Osteoblast (primary cell): ENCODE results near the gene EXTL1. TPM values are rescaled to one million over a fixed set of nuclear protein-coding genes. Genes with fewer than 3 reads are reported as not detected.

ENCODE experiments used
- DNase-seq: peaks from one replicate; pipeline ENCODE4 v3.0.0; 2011; ENCODE audit warnings: low spot score, mixed read lengths; ENCODE audit not compliant: insufficient read length; ENCODE audit errors: missing footprints
- H2AFZ ChIP-seq: 2 replicates; pipeline ENCODE4 v1.6.0; 2011; ENCODE audit warnings: mild to moderate bottlenecking, low read length
- H3K27ac ChIP-seq: 2 replicates; pipeline ENCODE4 v1.5.1; 2011; ENCODE audit warnings: mild to moderate bottlenecking, low read depth, low read length, moderate library complexity
- H3K27me3 ChIP-seq: 2 replicates; pipeline ENCODE4 v1.6.0; 2012; ENCODE audit warnings: mild to moderate bottlenecking, control low read depth, inconsistent platforms, low read length, moderate library complexity; ENCODE audit not compliant: insufficient read depth
- H3K36me3 ChIP-seq: 2 replicates; pipeline ENCODE4 v1.5.1; 2011; ENCODE audit warnings: mild to moderate bottlenecking, low read length, control low read depth, moderate library complexity; ENCODE audit not compliant: insufficient read depth
- H3K4me1 ChIP-seq: 2 replicates; pipeline ENCODE4 v1.5.1; 2011; ENCODE audit warnings: mild to moderate bottlenecking, low read length, control low read depth, moderate library complexity; ENCODE audit not compliant: insufficient read depth
- H3K4me2 ChIP-seq: 2 replicates; pipeline ENCODE4 v1.6.0; 2011; ENCODE audit warnings: mild to moderate bottlenecking, low read length; ENCODE audit not compliant: insufficient read depth
- H3K4me3 ChIP-seq: fragments of 200-600 bp; sonication (generic); 3 replicates; pipeline ENCODE4 v1.5.1; 2012; ENCODE audit warnings: mild to moderate bottlenecking, low read length, inconsistent platforms; ENCODE audit not compliant: insufficient read depth
- H3K79me2 ChIP-seq: 2 replicates; pipeline ENCODE4 v1.6.0; 2012; ENCODE audit warnings: mild to moderate bottlenecking, low read length, control low read depth, inconsistent platforms; ENCODE audit not compliant: insufficient read depth
- H3K9me3 ChIP-seq: 2 replicates; pipeline ENCODE4 v1.5.1; 2011; ENCODE audit warnings: low read depth, low read length, control low read depth
- H4K20me1 ChIP-seq: 2 replicates; pipeline ENCODE4 v1.6.0; 2012; ENCODE audit warnings: mild to moderate bottlenecking, low read length, control low read depth; ENCODE audit not compliant: insufficient read depth
- total RNA-seq: library from RNA; depleted of rRNA; stranded (reverse); fragments of >200 nt; gene quantifications from 2 replicates; pipeline ENCODE4 v1.2.3, GENCODE V29; 2012
- TF ChIP-seq, protein P1 (sequence below): IDR thresholded peaks from 2 replicates; pipeline ENCODE4 v1.5.1; 2011; ENCODE audit warnings: mild to moderate bottlenecking, low read depth, low read length, moderate library complexity; ENCODE audit errors: extremely low read depth

The EXTL1 gene
- total RNA-seq, 1 donor, result 1.4 TPM

DNA sequence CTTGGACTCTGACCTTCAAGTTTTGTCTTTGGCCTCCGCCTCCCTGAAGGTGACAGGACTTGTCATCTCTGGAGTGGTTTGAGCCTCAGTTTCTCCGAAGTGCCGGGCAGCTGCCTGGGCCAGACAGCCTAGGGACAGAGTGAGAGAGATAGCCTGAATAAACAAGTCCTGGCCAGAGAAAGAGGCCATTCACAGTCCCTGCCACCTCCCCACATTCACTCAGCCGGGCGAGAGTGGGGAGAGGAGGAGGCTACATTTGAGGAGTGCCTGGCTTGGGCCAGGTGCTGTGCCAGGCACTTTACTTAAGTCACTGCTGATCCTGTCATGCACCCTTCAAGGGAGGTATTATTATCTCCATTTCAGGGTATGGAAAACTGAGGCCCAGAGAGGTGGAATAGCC, 3.5 kb downstream of the EXTL1 start:
- no peak overlapping the region for H3K27ac ChIP-seq
- no peaks in the 10 kb centered on the region for H4K20me1 ChIP-seq
- peaks cover 5% of the 10 kb centered on the region for H3K36me3 ChIP-seq
- no peak overlapping the region for H2AFZ ChIP-seq
- no peaks in the 10 kb centered on the region for H3K27me3 ChIP-seq
- H3K4me1 ChIP-seq, result peaks cover 49% of the 10 kb centered on the region
- peak; percentile 25 for DNase-seq
- peak overlapping the region; percentile 80 for H3K4me2 ChIP-seq
- no peaks in the 10 kb centered on the region for H3K9me3 ChIP-seq
- H3K79me2 ChIP-seq, result peaks cover 17% of the 10 kb centered on the region
- H3K4me3 ChIP-seq, result peak overlapping the region; percentile 68
- TF ChIP-seq, protein P1, sequence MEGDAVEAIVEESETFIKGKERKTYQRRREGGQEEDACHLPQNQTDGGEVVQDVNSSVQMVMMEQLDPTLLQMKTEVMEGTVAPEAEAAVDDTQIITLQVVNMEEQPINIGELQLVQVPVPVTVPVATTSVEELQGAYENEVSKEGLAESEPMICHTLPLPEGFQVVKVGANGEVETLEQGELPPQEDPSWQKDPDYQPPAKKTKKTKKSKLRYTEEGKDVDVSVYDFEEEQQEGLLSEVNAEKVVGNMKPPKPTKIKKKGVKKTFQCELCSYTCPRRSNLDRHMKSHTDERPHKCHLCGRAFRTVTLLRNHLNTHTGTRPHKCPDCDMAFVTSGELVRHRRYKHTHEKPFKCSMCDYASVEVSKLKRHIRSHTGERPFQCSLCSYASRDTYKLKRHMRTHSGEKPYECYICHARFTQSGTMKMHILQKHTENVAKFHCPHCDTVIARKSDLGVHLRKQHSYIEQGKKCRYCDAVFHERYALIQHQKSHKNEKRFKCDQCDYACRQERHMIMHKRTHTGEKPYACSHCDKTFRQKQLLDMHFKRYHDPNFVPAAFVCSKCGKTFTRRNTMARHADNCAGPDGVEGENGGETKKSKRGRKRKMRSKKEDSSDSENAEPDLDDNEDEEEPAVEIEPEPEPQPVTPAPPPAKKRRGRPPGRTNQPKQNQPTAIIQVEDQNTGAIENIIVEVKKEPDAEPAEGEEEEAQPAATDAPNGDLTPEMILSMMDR, result no peak

DNA sequence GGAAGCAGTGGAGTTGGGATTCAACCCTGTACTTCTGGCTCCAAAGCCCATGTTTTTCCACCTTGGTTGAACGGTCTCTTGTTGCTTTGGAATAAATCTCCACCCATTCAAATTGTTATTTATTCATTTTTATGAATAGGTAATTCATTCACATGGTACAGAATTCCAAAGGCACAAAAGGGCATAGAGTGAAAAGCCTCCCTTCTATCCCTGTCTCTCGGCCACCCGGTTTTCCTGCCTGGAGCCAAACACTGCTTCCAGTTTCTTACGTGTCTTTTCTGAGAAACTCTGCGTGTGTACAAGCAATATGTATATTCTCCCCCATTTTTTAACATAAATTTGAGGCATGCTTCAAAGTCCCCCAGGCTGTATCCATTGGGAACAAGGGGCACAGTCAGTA, 3.9 kb downstream of the EXTL1 start:
- H3K4me3 ChIP-seq, result no peak overlapping the region
- peak; percentile 71 for DNase-seq
- TF ChIP-seq, protein P1, result no peak
- H3K27ac ChIP-seq, result no peak overlapping the region
- peaks cover 5% of the 10 kb centered on the region for H3K36me3 ChIP-seq
- no peak overlapping the region for H2AFZ ChIP-seq
- H4K20me1 ChIP-seq, result no peaks in the 10 kb centered on the region
- no peaks in the 10 kb centered on the region for H3K9me3 ChIP-seq
- H3K79me2 ChIP-seq, result peaks cover 17% of the 10 kb centered on the region
- H3K4me1 ChIP-seq, result peaks cover 45% of the 10 kb centered on the region
- H3K4me2 ChIP-seq, result peak overlapping the region; percentile 12
- no peaks in the 10 kb centered on the region for H3K27me3 ChIP-seq

DNA sequence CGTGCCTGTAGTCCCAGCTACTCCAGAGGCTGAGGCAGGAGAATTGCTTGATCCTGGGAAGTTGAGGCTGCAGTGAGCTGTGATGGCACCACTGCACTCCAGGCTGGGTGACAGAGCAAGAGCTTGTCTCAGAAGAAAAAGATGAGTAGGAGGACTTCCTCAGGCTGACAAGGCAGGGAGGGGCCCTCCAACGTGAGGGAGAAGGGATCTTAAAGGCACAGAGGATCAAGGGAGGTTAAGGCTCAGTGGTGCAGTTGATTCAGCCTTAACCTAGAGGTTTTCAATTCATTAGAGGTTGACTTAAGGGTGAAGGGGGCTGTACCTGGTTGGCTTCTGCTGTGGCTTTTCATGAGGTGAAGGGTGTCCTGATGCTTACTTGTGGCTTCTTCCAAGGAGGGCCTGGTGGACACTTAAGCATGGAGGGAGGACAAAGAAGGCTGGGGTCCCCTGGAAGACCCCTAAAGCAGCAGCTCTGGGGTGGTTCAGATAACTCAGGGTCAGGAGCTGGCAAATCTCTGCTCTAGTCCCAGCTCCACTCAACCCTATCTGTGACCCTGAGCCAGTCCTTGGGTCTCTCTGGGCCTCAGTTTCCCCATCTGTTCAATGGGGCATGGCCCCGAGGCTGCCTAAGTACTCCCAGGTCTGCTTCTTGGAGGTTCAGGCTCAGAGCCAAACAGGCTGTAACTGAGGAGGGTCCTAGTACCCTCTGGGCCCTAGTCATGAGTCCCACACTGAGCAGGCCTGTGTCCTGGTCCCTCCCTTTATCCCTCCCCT, 6.3 kb downstream of the EXTL1 start:
- Histone ChIP-seq H3K4me3 (no peak overlapping the region), H3K4me2 (peak overlapping the region; percentile 19), H3K4me1 (peaks cover 33% of the 10 kb centered on the region), H3K27ac (no peak overlapping the region), H3K36me3 (peaks cover 5% of the 10 kb centered on the region), H3K9me3 (no peaks in the 10 kb centered on the region), H3K27me3 (no peaks in the 10 kb centered on the region), H4K20me1 (no peaks in the 10 kb centered on the region), H3K79me2 (peaks cover 8% of the 10 kb centered on the region), H2AFZ (no peak overlapping the region)
- peak; percentile 81 for DNase-seq
- TF ChIP-seq, protein P1, result no peak

DNA sequence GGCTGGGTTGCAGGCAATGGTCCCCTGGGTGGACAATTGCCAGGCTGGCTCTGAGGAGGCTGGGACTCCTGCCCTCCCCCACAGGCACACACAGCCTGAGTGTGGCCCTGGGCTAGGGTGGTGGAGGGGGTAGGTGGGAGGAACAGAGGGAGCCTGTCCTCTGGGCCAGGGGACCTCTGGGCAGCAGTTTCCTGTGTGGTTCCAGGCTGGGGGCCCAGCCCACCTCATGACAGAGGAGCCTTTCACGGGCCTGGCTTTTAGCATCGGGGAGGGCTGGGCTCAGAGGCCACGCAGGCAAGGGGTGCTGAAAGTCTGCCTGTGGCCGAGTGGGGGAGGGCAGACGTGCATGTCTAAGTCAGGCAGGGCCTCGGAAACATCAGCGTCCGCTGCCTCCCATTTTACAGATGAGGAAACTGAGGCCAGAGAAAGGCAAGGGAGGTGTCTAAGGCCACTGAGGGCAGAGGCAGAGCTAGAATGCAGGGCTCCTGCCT, 7.0 kb downstream of the EXTL1 start:
- H3K4me2 ChIP-seq, result no peak overlapping the region
- no peak overlapping the region for H2AFZ ChIP-seq
- H4K20me1 ChIP-seq, result no peaks in the 10 kb centered on the region
- peak; percentile 30 for DNase-seq
- no peaks in the 10 kb centered on the region for H3K27me3 ChIP-seq
- H3K27ac ChIP-seq, result no peak overlapping the region
- H3K79me2 ChIP-seq, result peaks cover 3% of the 10 kb centered on the region
- peaks cover 5% of the 10 kb centered on the region for H3K36me3 ChIP-seq
- H3K4me1 ChIP-seq, result peaks cover 26% of the 10 kb centered on the region
- H3K9me3 ChIP-seq, result no peaks in the 10 kb centered on the region
- TF ChIP-seq, protein P1, result no peak
- H3K4me3 ChIP-seq, result no peak overlapping the region
